Stomach (tissue), 4 donors: Measurements from ENCODE around the gene SUSD4.

Experiments used
- EP300 ChIP-seq: sonication (generic); formaldehyde crosslinking; IDR thresholded peaks from one replicate; pipeline ENCODE4 v1.6.1; 2017; ENCODE audit warnings: antibody characterized with exemption
- POLR2A ChIP-seq, 4 donors: fragments of 450-650 bp; IDR thresholded peaks; one replicate each; pipeline ENCODE4 v1.6.1; 2016; ENCODE audit warnings: antibody characterized with exemption in 4 of 4, control low read depth in 2 of 4, mild to moderate bottlenecking in 1 of 4, moderate library complexity in 1 of 4
- POLR2AphosphoS5 ChIP-seq, 3 donors: sonication (generic); formaldehyde crosslinking; IDR thresholded peaks; one replicate each; pipeline ENCODE4 v1.6.1; 2016; ENCODE audit warnings: antibody characterized with exemption in 3 of 3
- TF ChIP-seq, protein P1 (sequence below), 7 experiments: fragments of 450-650 bp in 4 of 7; fragments of 200-600 bp in 3 of 7; sonication (generic) in 3 of 7; IDR thresholded peaks; one replicate each; pipeline ENCODE4 v1.5.1; 2016 to 2019; ENCODE audit warnings: antibody characterized with exemption in 7 of 7, control low read depth in 2 of 7, mild to moderate bottlenecking in 1 of 7

DNA sequence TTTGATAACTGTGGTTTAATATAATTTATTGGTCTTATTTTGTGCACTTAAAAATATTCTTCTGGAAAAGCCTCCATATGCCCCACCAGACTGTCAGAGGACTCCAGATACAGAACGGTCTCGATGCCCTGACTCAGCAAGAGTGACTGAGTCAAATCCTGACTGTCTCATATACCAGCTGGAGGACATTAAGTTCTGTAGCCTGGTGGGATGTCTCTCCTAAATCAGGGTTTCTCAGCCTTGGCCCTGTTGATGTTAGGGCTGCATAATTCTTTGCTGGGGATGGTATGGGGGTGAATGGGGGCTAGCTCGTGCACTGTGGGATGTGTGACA, 153.2 kb downstream of the SUSD4 start:
- TF ChIP-seq POLR2A (IDR thresholded peaks at IDR 0.05) (no peak), POLR2AphosphoS5 (IDR thresholded peaks at IDR 0.05) (no peak), EP300 (no peak)
- TF ChIP-seq, protein P1, sequence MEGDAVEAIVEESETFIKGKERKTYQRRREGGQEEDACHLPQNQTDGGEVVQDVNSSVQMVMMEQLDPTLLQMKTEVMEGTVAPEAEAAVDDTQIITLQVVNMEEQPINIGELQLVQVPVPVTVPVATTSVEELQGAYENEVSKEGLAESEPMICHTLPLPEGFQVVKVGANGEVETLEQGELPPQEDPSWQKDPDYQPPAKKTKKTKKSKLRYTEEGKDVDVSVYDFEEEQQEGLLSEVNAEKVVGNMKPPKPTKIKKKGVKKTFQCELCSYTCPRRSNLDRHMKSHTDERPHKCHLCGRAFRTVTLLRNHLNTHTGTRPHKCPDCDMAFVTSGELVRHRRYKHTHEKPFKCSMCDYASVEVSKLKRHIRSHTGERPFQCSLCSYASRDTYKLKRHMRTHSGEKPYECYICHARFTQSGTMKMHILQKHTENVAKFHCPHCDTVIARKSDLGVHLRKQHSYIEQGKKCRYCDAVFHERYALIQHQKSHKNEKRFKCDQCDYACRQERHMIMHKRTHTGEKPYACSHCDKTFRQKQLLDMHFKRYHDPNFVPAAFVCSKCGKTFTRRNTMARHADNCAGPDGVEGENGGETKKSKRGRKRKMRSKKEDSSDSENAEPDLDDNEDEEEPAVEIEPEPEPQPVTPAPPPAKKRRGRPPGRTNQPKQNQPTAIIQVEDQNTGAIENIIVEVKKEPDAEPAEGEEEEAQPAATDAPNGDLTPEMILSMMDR (IDR thresholded peaks at IDR 0.05), result no peak
